Esophagus squamous epithelium (tissue), 5 donors: ENCODE results near the gene CHEK2. TPM values are rescaled to one million over a fixed set of nuclear protein-coding genes. Genes with fewer than 3 reads are reported as not detected.
"Not testable (repeated sequence)": the region's sequence is repeated elsewhere in the genome, so short reads cannot be mapped to it uniquely, and the experiment has no call there.

Source experiments
- DNase-seq: peaks from one replicate; lab custom pipeline; 2025; lab: John Stamatoyannopoulos, UW
- H3K27ac ChIP-seq, 4 donors: fragments of 200-600 bp; sonication (generic); one replicate each; pipeline ENCODE4 v1.5.1; 2016 to 2019; ENCODE audit warnings: mild to moderate bottlenecking in 1 of 4
- H3K27me3 ChIP-seq, 4 donors: fragments of 200-600 bp; sonication (generic); 1 replicate in 3 of 4; 2 replicates in 1 of 4; pipeline versions ENCODE4 v1.5.1 to v1.6.0; 2017 to 2021; ENCODE audit warnings: antibody characterized with exemption in 1 of 4
- H3K36me3 ChIP-seq, 3 donors: fragments of 200-600 bp; sonication (generic); one replicate each; pipeline ENCODE4 v1.5.1; 2016 to 2019
- H3K4me1 ChIP-seq, 3 donors: fragments of 200-600 bp; sonication (generic); one replicate each; pipeline ENCODE4 v1.5.1; 2017 to 2019
- H3K4me3 ChIP-seq, 4 donors: fragments of 200-600 bp; sonication (generic); 1 replicate in 3 of 4; 2 replicates in 1 of 4; pipeline ENCODE4 v1.5.1; 2016 to 2019; ENCODE audit warnings: mild to moderate bottlenecking in 2 of 4, moderate library complexity in 1 of 4
- H3K9me3 ChIP-seq, 3 donors: fragments of 200-600 bp; sonication (generic); one replicate each; pipeline ENCODE4 v1.5.1; 2016 to 2019
- POLR2A ChIP-seq, 4 donors: fragments of 450-650 bp; IDR thresholded peaks; one replicate each; pipeline ENCODE4 v1.6.1; 2017; ENCODE audit warnings: antibody characterized with exemption in 4 of 4, mild to moderate bottlenecking in 4 of 4, moderate library complexity in 3 of 4
- WGBS, 2 donors: methylation state at CpG; one replicate each; pipeline ENCODE4 v1.1.5; 2018; 5-methylcytosine and 5-hydroxymethylcytosine counted together
- intact Hi-C: fragments of 100-400 bp; cut with DNase I; formaldehyde crosslinking; loops from one replicate; pipeline ENCODE4 v1.15.0; 2022
- total RNA-seq, 4 donors: library from RNA; depleted of rRNA; stranded (reverse); fragments of >200 nt; gene quantifications; one replicate each; pipeline ENCODE4 v1.1.0, GENCODE V29; 2016
- TF ChIP-seq, protein P1 (sequence below), 6 experiments: fragments of 450-650 bp in 4 of 6; fragments of 200-600 bp in 2 of 6; sonication (generic) in 2 of 6; IDR thresholded peaks; one replicate each; pipeline ENCODE4 v1.5.1; 2016 to 2019; ENCODE audit warnings: antibody characterized with exemption in 6 of 6, mild to moderate bottlenecking in 4 of 6, moderate library complexity in 4 of 6
- donor health status: DM: yes; HTN: yes; CAD: no.

CHEK2 gene
- total RNA-seq, 4 donors from 2014 or later = 6.6 to 17.4 (median 11.2) TPM

DNA sequence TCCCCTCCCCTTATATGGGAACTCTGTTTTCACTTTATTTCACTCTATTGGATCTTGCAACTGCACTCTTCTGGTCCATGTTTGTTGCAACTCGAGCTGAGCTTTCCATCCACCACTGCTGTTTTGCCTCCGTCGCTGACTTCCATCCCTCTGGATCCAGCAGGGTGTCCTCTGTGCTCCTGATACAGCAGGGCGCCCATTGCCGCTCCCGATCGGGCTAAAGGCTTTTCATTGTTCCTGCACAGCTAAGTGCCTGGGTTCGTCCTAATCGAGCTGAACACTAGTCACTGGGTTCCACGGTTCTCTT is 19.8 kb upstream of the CHEK2 start:
- H3K4me1 ChIP-seq = no peaks in the 10 kb centered on the region
- no peak overlapping the region for H3K27ac ChIP-seq
- TF ChIP-seq, protein P1, sequence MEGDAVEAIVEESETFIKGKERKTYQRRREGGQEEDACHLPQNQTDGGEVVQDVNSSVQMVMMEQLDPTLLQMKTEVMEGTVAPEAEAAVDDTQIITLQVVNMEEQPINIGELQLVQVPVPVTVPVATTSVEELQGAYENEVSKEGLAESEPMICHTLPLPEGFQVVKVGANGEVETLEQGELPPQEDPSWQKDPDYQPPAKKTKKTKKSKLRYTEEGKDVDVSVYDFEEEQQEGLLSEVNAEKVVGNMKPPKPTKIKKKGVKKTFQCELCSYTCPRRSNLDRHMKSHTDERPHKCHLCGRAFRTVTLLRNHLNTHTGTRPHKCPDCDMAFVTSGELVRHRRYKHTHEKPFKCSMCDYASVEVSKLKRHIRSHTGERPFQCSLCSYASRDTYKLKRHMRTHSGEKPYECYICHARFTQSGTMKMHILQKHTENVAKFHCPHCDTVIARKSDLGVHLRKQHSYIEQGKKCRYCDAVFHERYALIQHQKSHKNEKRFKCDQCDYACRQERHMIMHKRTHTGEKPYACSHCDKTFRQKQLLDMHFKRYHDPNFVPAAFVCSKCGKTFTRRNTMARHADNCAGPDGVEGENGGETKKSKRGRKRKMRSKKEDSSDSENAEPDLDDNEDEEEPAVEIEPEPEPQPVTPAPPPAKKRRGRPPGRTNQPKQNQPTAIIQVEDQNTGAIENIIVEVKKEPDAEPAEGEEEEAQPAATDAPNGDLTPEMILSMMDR (IDR thresholded peaks at IDR 0.05) = no peak
- TF ChIP-seq POLR2A (IDR thresholded peaks at IDR 0.05) = no peak
- no peak for DNase-seq
- H3K36me3 ChIP-seq = no peaks in the 10 kb centered on the region
- no peaks in the 10 kb centered on the region for H3K9me3 ChIP-seq
- no peak overlapping the region for H3K4me3 ChIP-seq
- WGBS, 2 donors = 92 to 96% methylated on average over 8 to 10 of the region's 10 CpGs
- H3K27me3 ChIP-seq = no peaks in the 10 kb centered on the region
- intact Hi-C loops = no loop called here

DNA sequence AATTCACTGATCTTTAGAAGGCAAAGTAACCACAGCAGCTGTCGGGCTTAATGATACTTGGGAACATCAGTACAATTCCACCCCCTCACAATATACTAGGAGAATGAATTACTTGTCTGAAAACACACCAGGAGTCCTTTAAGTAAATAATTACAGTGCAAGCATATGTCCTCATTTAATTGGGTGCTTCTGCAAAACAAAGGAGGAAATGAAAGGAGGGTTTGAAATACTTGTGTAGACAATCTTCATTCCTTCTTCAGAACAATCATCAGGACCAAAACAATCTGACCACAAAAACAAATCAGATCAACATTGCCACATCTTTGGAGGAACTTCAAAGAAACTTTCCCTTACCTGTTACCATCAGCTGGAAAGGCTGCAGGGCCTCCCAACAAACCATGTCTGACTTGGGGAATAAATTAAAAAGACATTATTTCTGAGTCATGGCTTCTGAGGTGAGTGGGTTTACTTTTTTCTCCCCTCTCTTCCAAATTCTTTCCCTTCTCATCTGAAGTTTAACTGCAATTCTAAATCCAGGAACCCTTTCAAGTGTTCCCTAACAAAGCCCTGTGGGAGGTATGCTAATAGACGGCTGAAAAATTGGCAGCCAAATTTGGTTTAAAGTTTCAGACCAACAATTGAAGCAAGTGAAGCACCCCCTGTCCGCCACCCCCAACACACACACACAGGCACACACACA is 18.4 kb upstream of the CHEK2 start:
- TF ChIP-seq, protein P1 (IDR thresholded peaks at IDR 0.05) = no peak
- no peak for TF ChIP-seq POLR2A (IDR thresholded peaks at IDR 0.05)
- Histone ChIP-seq H3K4me1 (no peaks in the 10 kb centered on the region), H3K27me3 (no peaks in the 10 kb centered on the region), H3K27ac (peak overlapping the region in 1 of 4 donors; percentile 5), H3K4me3 (no peak overlapping the region), H3K9me3 (no peaks in the 10 kb centered on the region), H3K36me3 (no peaks in the 10 kb centered on the region)
- 48 to 64% methylated on average over 3 of the region's 3 CpGs for WGBS, 2 donors
- DNase-seq = no peak
- intact Hi-C loops = no loop called here

DNA sequence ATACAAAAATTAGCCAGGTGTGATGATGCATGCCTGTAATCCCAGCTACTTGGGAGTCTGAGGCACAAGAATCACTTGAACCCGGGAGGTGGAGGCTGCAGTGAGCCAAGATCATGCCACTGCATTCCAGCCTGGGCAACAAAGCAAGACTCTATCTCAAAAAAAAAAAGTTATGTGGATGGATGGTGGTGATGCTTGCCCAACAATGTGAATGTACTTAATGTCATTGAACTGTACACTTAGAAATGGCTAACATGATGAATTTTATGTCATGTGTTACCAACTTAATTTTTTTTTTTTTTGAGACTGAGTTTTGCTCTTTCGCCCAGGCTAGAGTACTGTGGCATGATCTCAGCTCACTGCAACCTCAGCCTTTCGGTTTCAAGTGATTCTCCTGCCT is 12.9 kb upstream of the CHEK2 start:
- H3K4me3 ChIP-seq, H3K9me3 ChIP-seq, H3K4me1 ChIP-seq, H3K27me3 ChIP-seq, intact Hi-C loops, DNase-seq, H3K27ac ChIP-seq: not testable (repeated sequence)
- 88 to 93% methylated on average over 3 of the region's 3 CpGs for WGBS, 2 donors
- H3K36me3 ChIP-seq = peaks cover 0 to 30% (median 0%) of the 10 kb centered on the region in 3 donors

DNA sequence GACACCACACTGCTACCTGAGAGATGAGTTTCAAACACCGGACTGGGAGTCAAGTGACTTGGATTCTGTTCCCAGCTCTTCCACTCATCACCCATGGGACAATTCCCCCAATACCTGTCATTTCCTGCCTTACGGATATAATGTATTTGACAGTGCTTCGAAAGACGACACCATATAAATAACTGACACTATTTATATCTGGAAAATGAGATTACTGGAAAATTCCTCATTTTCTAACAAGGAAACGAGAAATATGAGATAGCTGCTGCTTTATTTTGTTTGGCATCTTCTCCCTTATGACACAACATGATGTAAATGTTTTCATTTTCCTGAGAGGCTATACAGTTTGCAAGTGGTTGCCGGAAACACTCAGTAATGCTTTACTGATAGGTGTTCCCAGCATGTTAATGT is 8.9 kb upstream of the CHEK2 start:
- no peaks in the 10 kb centered on the region for H3K4me1 ChIP-seq
- intact Hi-C loops = no loop called here
- H3K27me3 ChIP-seq = no peaks in the 10 kb centered on the region
- no peak overlapping the region for H3K4me3 ChIP-seq
- H3K9me3 ChIP-seq = no peaks in the 10 kb centered on the region
- TF ChIP-seq, protein P1 (IDR thresholded peaks at IDR 0.05) = no peak
- no peak for TF ChIP-seq POLR2A (IDR thresholded peaks at IDR 0.05)
- H3K27ac ChIP-seq = no peak overlapping the region
- no peak for DNase-seq
- H3K36me3 ChIP-seq = peaks cover 0 to 68% (median 10%) of the 10 kb centered on the region in 3 donors
- 55 to 67% methylated on average over 6 of the region's 6 CpGs for WGBS, 2 donors

- intact Hi-C loops = no loop called here
- WGBS, 2 donors = 91 to 94% methylated on average over 3 of the region's 3 CpGs
- H3K9me3 ChIP-seq = no peaks in the 10 kb centered on the region
- H3K4me1 ChIP-seq = peaks cover 3 to 33% (median 7%) of the 10 kb centered on the region in 3 donors
- H3K36me3 ChIP-seq = peaks cover 0 to 55% (median 23%) of the 10 kb centered on the region in 3 donors
- no peak for DNase-seq
- no peaks in the 10 kb centered on the region for H3K27me3 ChIP-seq
- no peak overlapping the region for H3K27ac ChIP-seq
- TF ChIP-seq, protein P1 (IDR thresholded peaks at IDR 0.05) = no peak
- no peak for TF ChIP-seq POLR2A (IDR thresholded peaks at IDR 0.05)
- H3K4me3 ChIP-seq = no peak overlapping the region
Observed at GRCh38 chr22:28743852-28744251, 2.2 kb upstream of the CHEK2 start.
